Measurements from ENCODE around the gene OPHN1.

OPHN1 gene

GRCh38 chrX:68433155-68433980 is at the start of gene OPHN1:
Gene OPHN1, minus strand, starts transcription at chrX:68433495. Its CDS starts 475 bp downstream, at chrX:68433020.
- DNase-seq: no peak

GRCh38 chrX:68480969-68481368 is 47.7 kb upstream of the OPHN1 start:
- DNase-seq: no peak

GRCh38 chrX:68464796-68465195 is 31.5 kb upstream of the OPHN1 start:
- DNase-seq: no peak

DNA sequence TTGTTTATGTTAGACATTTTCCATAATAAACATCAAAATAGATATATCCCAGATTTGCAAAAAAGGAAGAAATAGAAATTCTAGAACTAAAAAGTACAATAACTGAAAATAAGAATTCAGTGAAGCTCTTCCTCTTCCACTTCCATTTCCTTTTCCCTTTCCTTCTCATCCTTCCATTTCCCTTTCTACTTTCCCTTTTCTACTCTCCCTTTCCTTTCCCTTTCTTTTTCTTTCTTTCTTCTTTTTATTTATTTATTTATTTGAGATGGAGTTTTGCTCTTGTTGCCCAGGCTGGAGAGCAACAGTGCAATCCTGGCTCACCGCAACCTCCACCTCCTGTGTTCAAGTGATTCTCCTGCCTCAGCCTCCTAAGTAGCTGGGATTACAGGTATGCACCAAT is 30.6 kb upstream of the OPHN1 start:
- no peak for DNase-seq

GRCh38 chrX:68462653-68463052 is 29.4 kb upstream of the OPHN1 start:
- no peak for DNase-seq

GRCh38 chrX:68462197-68462596 is 28.9 kb upstream of the OPHN1 start:
- no peak for DNase-seq

DNA sequence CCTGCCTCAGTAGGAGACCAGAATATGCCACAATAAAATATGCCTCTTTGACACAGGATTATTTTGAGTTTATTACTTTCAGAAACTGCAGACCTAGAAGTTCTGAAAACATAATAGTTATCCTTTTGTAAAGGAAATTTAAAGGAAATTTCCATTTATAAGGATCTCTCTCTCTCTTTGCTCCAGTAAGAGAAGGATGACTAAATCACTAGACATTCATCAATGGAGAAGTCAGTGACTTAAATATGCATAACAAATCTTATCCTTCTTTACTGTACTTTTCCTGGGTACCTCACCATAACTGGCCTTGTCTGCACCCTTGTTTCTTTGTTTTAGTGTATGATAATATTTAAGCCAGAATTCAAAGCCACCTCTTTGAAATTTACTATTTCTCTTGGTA is 28.3 kb upstream of the OPHN1 start:
- DNase-seq: no peak

- DNase-seq: no peak
These were observed 27.8 kb upstream of the OPHN1 start for GRCh38 chrX:68461093-68461492.

DNA sequence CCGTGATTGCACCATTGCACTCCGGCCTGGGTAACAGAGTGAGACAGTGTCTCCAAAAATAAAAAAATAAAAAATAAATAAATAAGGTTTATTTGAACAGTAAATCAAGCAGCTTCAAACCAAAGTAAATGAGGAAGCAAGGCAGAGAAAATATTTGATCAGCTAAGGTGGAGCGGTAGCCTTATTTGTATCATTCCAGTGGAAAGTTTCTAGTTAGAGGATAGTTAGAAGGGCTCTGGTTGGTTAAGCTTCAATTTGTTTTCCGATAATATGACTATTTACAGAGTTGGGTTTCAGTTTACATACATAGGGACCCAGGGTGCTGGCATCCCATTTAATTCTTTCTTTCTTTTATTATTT is 21.8 kb upstream of the OPHN1 start:
- DNase-seq: no peak

DNA sequence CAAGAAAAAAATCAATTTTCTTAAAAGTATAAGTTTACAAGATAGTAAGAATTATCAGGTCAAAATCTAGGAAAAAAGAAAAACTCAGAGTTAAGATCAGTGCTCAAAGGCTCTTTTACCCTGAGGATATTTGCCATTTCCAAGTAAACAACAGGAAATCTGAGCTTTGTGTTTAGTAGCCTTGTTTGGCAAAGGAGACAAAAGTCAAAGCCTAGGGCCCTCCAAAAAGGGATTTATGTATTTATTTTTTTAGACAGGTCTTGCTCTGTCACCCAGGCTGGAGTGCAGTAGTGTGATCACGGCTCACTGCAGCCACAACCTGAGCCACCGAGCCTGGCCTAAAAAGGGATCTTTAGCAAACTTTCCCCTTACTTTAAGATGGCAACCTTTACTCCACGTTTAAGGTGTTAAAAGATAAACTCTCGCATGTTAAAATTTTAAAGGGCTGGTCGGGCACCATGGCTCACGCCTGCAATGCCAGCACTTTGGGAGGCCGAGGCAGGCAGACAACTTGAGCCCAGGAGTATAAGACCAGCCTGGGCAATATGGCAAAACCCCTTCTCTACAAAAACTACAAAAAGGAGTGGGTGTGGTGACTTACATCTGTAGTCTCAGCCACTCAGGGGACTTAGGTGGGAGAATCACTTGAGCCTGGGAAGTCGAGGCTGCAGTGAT is 21.3 kb upstream of the OPHN1 start:
- no peak for DNase-seq

GRCh38 chrX:68451720-68452119 is 18.4 kb upstream of the OPHN1 start:
- DNase-seq: no peak

DNA sequence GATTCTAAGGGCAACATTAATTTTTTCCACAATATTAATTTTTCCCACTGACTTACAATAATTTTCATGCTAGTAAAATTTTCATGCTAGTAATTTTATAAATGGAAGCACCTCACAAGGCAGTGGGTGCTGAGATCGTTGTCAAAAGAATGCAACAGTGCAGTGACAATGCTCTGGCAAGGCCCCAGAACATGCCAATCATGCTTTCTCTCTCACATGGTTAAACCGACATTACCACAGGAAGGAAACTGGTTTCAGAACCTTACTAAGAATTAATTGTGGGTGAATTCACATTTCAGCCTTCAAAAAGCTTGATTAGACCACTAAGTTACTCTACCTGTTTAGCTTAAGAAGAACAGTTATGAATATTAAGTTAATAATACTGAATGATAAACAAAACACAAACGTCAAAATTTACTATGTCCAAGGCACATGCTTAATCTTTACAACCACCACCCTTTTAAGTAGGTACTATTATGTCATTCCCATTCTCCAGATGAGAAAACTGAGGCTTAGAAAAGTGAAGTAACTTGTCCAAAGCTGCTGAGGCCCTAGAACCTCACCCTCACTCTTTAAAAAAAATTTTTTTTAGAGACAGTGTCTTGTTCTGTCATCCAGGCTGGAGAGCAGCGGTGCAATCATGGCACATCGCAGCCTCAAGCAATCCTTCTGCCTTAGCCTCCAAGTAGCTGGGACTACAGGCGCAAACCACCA is 10.0 kb upstream of the OPHN1 start:
- no peak for DNase-seq

GRCh38 chrX:68440940-68441339 is 7.6 kb upstream of the OPHN1 start:
- no peak for DNase-seq

DNA sequence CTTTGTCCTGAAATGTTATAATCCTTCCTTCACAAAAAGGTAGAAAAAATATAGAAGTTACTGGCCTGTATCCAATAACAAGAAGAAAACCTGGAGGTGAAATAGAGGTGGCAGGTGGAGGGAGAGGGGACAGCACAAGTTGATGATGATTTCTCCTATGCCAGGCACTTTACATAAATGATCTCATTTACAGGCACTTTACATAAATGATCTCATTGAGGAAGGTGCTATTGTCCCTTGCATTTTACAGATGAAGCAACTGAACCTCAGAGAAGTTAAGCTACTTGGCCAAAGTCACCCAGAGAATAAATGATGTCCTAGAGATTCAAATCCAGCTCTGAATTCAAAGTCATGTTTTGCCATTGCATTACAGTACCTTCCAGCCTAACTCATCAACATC is 7.1 kb upstream of the OPHN1 start:
- DNase-seq: no peak

DNA sequence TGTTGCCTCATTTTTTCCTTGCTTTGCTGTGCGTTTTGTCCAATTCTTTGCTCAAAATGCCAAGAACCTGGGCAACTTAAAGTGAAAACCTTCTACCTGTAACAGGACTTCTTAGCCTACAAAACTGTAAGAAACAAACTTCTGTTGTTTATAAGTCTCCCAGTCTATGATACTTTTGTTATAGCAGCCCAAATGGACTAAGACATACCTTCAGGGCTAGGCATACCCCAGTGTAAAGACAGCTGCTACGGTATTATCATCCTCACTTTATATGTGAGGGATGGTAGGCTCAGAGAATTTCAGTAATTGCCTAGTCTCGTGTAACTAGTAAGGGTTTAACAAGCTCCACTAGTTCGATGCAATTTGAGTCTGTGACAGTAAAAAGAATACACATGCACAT is 6.0 kb upstream of the OPHN1 start:
- DNase-seq: no peak

GRCh38 chrX:68438575-68438974 is 5.3 kb upstream of the OPHN1 start:
- no peak for DNase-seq

DNA sequence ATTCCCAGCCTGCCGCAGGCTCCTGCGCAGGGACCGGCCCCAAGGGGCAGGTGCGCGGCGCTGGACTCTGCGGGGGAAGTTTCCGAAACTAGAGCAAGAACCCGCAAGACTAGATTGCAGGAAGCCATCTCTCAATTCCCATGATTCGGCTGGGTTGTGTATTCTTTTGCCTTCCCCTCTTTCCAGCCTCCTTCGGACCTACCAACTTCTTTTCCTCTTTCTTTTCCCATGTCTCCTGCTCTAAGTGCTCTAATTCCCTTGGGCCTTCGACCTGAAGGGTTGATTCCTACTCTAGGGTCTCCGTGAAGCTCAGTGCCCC is 645 bp upstream of the OPHN1 start:
- no peak for DNase-seq

GRCh38 chrX:68432648-68433047 is 647 bp downstream of the OPHN1 start:
- DNase-seq: no peak

GRCh38 chrX:68431836-68432235 is 1.5 kb downstream of the OPHN1 start:
- DNase-seq: no peak

DNA sequence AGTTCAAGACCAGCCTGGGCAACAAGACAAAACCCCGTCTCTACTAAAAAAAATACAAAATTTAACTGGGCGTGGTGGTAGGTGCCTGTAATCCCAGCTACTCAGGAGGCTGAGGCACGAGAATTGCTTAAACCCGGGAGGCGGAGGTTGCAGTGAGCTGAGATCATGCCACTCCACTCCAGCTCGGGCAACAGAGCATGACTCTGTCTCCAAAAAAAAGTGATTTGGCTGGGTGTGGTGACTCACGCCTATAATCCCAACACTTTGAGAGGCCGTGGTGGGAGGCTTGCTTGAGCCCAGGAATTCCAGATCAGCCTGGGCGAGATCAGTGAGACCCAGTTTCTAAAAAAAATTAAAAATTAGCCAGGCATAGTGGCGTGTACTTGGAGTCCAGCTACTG is 4.1 kb downstream of the OPHN1 start:
- DNase-seq: no peak

- no peak for DNase-seq
These were observed 4.9 kb downstream of the OPHN1 start for GRCh38 chrX:68428431-68428830.

GRCh38 chrX:68424719-68425118 is 8.6 kb downstream of the OPHN1 start:
- no peak for DNase-seq

- DNase-seq: no peak
These were observed 10.8 kb downstream of the OPHN1 start for GRCh38 chrX:68422478-68422877.

DNA sequence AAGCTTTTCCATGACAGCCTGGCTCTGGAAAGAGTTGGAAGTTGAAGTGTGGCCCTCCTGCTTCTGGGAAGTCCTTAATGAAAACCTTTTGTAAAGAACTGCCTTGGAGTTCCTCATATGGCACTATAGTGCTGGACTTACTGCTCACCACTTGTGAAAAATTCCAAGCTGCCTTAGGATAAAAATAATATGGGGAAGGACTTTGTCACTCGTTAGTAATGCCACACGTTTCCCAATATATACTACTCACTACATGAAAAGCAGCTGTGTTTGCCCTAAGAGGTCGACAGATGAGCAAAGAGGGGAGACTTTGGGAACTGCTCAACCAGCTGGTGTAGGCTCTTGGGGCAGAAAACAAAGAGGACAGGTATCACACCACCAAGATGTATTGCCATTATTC is 11.7 kb downstream of the OPHN1 start:
- no peak for DNase-seq
